HFFc6 (cell line): Measurements from ENCODE around the gene ZNF611. TPM values are rescaled to one million over a fixed set of nuclear protein-coding genes. Genes with fewer than 3 reads are reported as not detected.

Source experiments
- DNase-seq: peaks from one replicate; pipeline ENCODE4 v3.0.0-alpha.2; 2018
- H3K27ac Mint-ChIP-seq: 2 replicates; pipeline ENCODE4 v1.8.0; 2020; ENCODE audit warnings: mild to moderate bottlenecking, mixed read lengths
- H3K27me3 Mint-ChIP-seq: 2 replicates; pipeline ENCODE4 v1.8.0; 2021; ENCODE audit warnings: mild to moderate bottlenecking, moderate library complexity, mixed read lengths; ENCODE audit not compliant: insufficient read depth
- H3K36me3 Mint-ChIP-seq: 2 replicates; pipeline ENCODE4 v1.8.0; 2021; ENCODE audit warnings: low read depth, mixed read lengths
- H3K4me1 Mint-ChIP-seq: 2 replicates; pipeline ENCODE4 v1.8.0; 2020; ENCODE audit warnings: low read depth, mixed read lengths
- H3K4me3 Mint-ChIP-seq: 2 replicates; pipeline ENCODE4 v1.8.0; 2020; ENCODE audit warnings: mild to moderate bottlenecking, moderate library complexity, mixed read lengths
- H3K9me3 Mint-ChIP-seq: 2 replicates; pipeline ENCODE4 v1.8.0; 2020; ENCODE audit warnings: mild to moderate bottlenecking, mixed read lengths
- CTCF ChIP-seq: fragments of 200-600 bp; sonication (generic); IDR thresholded peaks from 2 replicates; pipeline ENCODE4 v1.5.0; 2021; ENCODE audit warnings: antibody characterized with exemption, mild to moderate bottlenecking
- total RNA-seq, 6 experiments: library from RNA; stranded (reverse); fragmentation: NEBNext Ultra II Directional; extraction: Animal tissue kit (Norgen Biotek cat#: 25700); gene quantifications; 2 replicates in 1 of 6; 3 replicates in 5 of 6; pipeline ENCODE4 v1.2.3, GENCODE V29; 2021

ZNF611 gene
- total RNA-seq, 6 experiments from 2014 or later, result 11.3 to 15.0 (median 13.5) TPM

- H3K27ac Mint-ChIP-seq, result no peak overlapping the region
- no peaks in the 10 kb centered on the region for H3K9me3 Mint-ChIP-seq
- DNase-seq, result no peak
- no peak for TF ChIP-seq CTCF
- H3K27me3 Mint-ChIP-seq, result no peaks in the 10 kb centered on the region
- H3K4me3 Mint-ChIP-seq, result no peak overlapping the region
- peaks cover 58% of the 10 kb centered on the region for H3K36me3 Mint-ChIP-seq
- peaks cover 50% of the 10 kb centered on the region for H3K4me1 Mint-ChIP-seq
These were observed 69.8 kb downstream of the ZNF611 start for GRCh38 chr19:52665027-52665426.

DNA sequence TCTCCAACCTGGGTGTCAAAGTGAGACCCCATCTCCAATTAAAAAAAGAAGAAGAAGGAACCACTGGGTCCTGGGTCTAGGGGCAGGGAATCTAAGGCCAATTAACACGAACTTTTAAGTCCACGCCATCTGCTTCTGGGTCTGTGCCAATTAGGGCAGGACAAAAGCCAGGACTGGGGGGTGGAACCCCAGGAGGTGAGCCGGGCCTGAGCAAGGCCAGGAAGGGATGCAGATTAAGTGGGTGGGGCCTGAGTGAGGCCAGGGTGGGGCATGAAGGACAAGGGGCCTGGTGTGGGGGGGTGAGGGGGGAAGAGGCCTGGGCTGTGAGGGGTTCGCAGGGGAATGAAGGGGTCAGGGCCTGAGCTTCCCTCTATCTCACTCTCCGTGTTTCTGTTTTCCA, 70.4 kb downstream of the ZNF611 start:
- no peak for DNase-seq
- Mint-ChIP-seq H3K9me3 (no peaks in the 10 kb centered on the region), H3K27me3 (no peaks in the 10 kb centered on the region), H3K36me3 (peaks cover 58% of the 10 kb centered on the region), H3K27ac (no peak overlapping the region), H3K4me3 (no peak overlapping the region), H3K4me1 (peaks cover 54% of the 10 kb centered on the region)
- no peak for TF ChIP-seq CTCF

GRCh38 chr19:52662631-52663030, 72.2 kb downstream of the ZNF611 start:
- Mint-ChIP-seq H3K4me1 (peaks cover 57% of the 10 kb centered on the region), H3K27ac (no peak overlapping the region), H3K27me3 (no peaks in the 10 kb centered on the region; the same call in 1 of the 2 replicates), H3K36me3 (peaks cover 75% of the 10 kb centered on the region), H3K4me3 (no peak overlapping the region), H3K9me3 (no peaks in the 10 kb centered on the region)
- no peak for TF ChIP-seq CTCF
- DNase-seq, result no peak

DNA sequence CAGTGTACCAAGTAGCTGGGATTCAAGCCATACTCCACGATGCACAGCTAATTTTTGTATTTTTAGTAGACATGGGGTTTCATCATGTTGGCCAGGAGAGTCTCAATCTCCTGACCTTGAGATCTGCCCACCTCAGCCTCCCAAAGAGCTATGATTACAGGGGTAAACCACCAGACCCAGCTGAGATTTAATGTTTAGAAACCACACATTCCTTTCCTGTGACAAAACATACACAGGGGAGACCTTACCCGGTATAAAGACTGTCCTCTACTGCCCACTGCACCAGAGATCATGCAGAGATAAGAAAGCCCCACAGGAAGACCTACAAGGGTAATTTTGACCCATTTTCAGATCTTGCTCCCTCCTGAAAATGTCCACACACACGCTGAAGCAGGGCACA, 73.9 kb downstream of the ZNF611 start:
- H3K4me3 Mint-ChIP-seq, result peak overlapping the region; percentile 6; the same call in 1 of the 2 replicates
- H3K4me1 Mint-ChIP-seq, result peaks cover 54% of the 10 kb centered on the region
- H3K9me3 Mint-ChIP-seq, result no peaks in the 10 kb centered on the region
- peak overlapping the region; percentile 32; the same call in 1 of the 2 replicates for H3K27ac Mint-ChIP-seq
- no peak for DNase-seq
- H3K36me3 Mint-ChIP-seq, result peaks cover 75% of the 10 kb centered on the region
- TF ChIP-seq CTCF, result no peak
- H3K27me3 Mint-ChIP-seq, result no peaks in the 10 kb centered on the region; the same call in 1 of the 2 replicates

DNA sequence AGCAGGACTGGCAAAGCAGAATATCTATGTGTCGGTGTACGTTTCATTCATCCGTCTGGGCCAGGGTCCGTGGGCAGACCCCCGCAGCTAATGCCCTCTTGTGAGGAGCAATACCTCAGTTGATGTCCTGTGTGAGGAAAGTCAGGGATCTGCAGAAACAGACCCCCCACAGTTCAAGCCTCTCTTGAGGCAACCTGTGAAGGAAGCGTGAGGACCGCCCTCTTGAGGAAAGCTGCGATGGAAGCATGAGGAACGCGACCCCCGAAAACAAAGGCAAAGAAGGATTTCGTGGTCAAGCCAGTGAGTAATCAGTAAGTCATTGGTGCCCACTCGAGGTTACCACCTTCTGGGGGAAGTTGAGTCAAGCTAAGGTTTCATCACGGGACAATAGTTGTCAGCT, 75.8 kb downstream of the ZNF611 start:
- Mint-ChIP-seq H3K27ac (no peak overlapping the region), H3K4me3 (no peak overlapping the region), H3K36me3 (peaks cover 85% of the 10 kb centered on the region), H3K4me1 (peaks cover 43% of the 10 kb centered on the region), H3K27me3 (no peaks in the 10 kb centered on the region; the same call in 1 of the 2 replicates), H3K9me3 (no peaks in the 10 kb centered on the region)
- no peak for DNase-seq
- TF ChIP-seq CTCF, result no peak

GRCh38 chr19:52658595-52658994, 76.2 kb downstream of the ZNF611 start:
- Mint-ChIP-seq H3K9me3 (no peaks in the 10 kb centered on the region; the same call in 1 of the 2 replicates), H3K36me3 (peaks cover 90% of the 10 kb centered on the region), H3K27ac (no peak overlapping the region), H3K4me1 (peaks cover 43% of the 10 kb centered on the region), H3K27me3 (no peaks in the 10 kb centered on the region; the same call in 1 of the 2 replicates), H3K4me3 (no peak overlapping the region)
- TF ChIP-seq CTCF, result no peak
- DNase-seq, result no peak
